Mesothelial cell of epicardium (in vitro differentiated cells): ENCODE measurements around the gene C20orf204. TPM values are rescaled to one million over a fixed set of nuclear protein-coding genes. Genes with fewer than 3 reads are reported as not detected.
"Not testable (repeated sequence)": the region's sequence is repeated elsewhere in the genome, so short reads cannot be mapped to it uniquely, and the experiment has no call there.

Experiments used
- DNase-seq, 2 experiments: peaks; one replicate each; pipeline ENCODE4 v3.0.0; 2021; ENCODE audit warnings: low spot score in 2 of 2; ENCODE audit not compliant: unreplicated experiment in 2 of 2
- H3K27ac Mint-ChIP-seq: 2 replicates; pipeline ENCODE4 v1.8.0; 2021; ENCODE audit warnings: mixed read lengths
- H3K27me3 Mint-ChIP-seq: 2 replicates; pipeline ENCODE4 v1.8.0; 2021; ENCODE audit warnings: low read depth, mixed read lengths
- H3K36me3 Mint-ChIP-seq: 2 replicates; pipeline ENCODE4 v1.8.0; 2021; ENCODE audit warnings: mixed read lengths
- H3K4me1 Mint-ChIP-seq: 2 replicates; pipeline ENCODE4 v1.8.0; 2021; ENCODE audit warnings: mixed read lengths
- H3K4me3 Mint-ChIP-seq: 2 replicates; pipeline ENCODE4 v1.8.0; 2021; ENCODE audit warnings: mild to moderate bottlenecking, moderate library complexity, mixed read lengths
- H3K9me3 Mint-ChIP-seq: 2 replicates; pipeline ENCODE4 v1.8.0; 2021; ENCODE audit warnings: mixed read lengths
- total RNA-seq: library from RNA; stranded (reverse); gene quantifications from 3 replicates; pipeline ENCODE4 v1.2.1, GENCODE V29; 2021
- TF ChIP-seq, protein P1 (sequence below): fragments of 200-600 bp; sonication (generic); IDR thresholded peaks from one replicate; pipeline ENCODE4 v1.5.0; 2021; ENCODE audit warnings: antibody characterized with exemption; ENCODE audit not compliant: unreplicated experiment

C20orf204 gene
- total RNA-seq, 1 donor from 2014 or later, result 4.2 TPM

DNA sequence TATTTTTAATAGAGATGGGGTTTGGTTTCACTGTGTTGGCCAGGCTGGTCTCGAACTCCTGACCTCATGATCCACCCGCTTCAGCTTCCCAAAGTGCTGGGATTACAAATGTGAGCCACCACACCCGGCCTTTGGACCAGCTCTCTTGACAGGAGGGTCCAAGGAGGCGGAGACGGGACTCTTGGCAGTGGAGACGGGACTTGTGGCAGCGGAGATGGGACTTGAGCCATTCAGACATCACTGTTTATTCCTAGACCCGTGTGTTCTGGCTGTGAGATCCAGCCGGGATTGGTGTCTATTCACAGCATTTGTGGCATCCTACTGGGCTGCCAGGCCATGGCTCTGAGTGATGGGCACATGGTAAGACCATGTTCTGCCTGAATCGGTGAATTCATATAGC is 29.5 kb upstream of the C20orf204 start:
- TF ChIP-seq, protein P1, sequence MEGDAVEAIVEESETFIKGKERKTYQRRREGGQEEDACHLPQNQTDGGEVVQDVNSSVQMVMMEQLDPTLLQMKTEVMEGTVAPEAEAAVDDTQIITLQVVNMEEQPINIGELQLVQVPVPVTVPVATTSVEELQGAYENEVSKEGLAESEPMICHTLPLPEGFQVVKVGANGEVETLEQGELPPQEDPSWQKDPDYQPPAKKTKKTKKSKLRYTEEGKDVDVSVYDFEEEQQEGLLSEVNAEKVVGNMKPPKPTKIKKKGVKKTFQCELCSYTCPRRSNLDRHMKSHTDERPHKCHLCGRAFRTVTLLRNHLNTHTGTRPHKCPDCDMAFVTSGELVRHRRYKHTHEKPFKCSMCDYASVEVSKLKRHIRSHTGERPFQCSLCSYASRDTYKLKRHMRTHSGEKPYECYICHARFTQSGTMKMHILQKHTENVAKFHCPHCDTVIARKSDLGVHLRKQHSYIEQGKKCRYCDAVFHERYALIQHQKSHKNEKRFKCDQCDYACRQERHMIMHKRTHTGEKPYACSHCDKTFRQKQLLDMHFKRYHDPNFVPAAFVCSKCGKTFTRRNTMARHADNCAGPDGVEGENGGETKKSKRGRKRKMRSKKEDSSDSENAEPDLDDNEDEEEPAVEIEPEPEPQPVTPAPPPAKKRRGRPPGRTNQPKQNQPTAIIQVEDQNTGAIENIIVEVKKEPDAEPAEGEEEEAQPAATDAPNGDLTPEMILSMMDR, result no peak
- no peak for DNase-seq
- H3K4me3 Mint-ChIP-seq, result no peak overlapping the region
- H3K4me1 Mint-ChIP-seq, result peaks cover 10% of the 10 kb centered on the region
- peaks cover 12% of the 10 kb centered on the region for H3K9me3 Mint-ChIP-seq
- H3K27me3 Mint-ChIP-seq, result no peaks in the 10 kb centered on the region
- H3K27ac Mint-ChIP-seq, result no peak overlapping the region
- peaks cover 50% of the 10 kb centered on the region for H3K36me3 Mint-ChIP-seq

DNA sequence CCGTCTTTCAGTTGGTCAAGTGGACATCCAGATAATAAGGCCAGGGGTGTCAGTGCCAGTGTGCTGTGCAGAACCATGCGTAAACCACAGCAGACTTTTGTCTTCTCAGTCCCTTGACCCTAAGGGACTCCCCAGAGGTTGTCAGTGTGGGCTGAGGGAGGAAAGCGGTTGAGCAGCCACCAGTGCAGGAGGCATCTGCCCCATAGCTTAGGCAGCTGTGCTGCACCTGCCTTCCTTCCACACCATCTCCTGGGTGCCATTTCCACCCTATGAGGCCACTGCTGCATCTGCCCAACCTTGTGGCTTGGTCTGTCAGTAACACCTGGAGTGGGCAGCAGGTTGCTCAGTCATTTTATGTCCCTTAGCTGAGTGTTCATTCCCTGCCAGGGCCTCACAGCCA is 29.1 kb upstream of the C20orf204 start:
- Mint-ChIP-seq H3K27ac (no peak overlapping the region), H3K4me3 (no peak overlapping the region), H3K36me3 (peaks cover 48% of the 10 kb centered on the region), H3K4me1 (peaks cover 10% of the 10 kb centered on the region), H3K27me3 (no peaks in the 10 kb centered on the region), H3K9me3 (peaks cover 12% of the 10 kb centered on the region)
- TF ChIP-seq, protein P1, result no peak
- DNase-seq, result no peak

DNA sequence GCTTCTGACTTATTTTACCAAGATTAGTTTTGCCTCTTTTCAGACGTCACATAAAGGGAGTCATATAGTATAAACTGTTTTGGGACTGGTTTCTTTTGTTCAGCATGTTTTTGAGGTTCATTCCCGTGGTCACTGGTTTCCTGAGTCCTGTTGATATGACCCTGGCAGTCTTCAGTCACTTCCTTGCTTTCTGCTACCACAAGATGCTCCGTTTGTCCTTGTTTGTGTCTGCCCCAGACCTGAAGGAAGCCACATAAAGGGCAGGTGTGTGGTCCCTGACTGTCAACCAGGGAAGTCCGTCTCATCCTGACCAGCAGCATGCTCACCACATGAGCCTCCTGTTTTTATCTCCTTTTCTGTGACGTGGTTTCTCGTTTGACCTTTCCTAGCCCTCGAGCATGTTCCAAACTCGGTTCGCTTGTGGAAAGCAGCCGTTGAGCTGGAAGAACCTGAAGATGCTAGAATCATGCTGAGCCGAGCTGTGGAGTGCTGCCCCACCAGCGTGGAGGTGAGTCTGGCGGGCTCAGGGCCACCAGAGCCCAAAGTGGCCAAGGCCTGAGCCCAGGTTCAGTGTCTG is 26.1 kb upstream of the C20orf204 start:
- TF ChIP-seq, protein P1, result no peak
- Mint-ChIP-seq H3K36me3 (peaks cover 55% of the 10 kb centered on the region), H3K4me3 (no peak overlapping the region), H3K27ac (no peak overlapping the region), H3K9me3 (peaks cover 12% of the 10 kb centered on the region), H3K27me3 (no peaks in the 10 kb centered on the region), H3K4me1 (no peaks in the 10 kb centered on the region)
- no peak for DNase-seq

DNA sequence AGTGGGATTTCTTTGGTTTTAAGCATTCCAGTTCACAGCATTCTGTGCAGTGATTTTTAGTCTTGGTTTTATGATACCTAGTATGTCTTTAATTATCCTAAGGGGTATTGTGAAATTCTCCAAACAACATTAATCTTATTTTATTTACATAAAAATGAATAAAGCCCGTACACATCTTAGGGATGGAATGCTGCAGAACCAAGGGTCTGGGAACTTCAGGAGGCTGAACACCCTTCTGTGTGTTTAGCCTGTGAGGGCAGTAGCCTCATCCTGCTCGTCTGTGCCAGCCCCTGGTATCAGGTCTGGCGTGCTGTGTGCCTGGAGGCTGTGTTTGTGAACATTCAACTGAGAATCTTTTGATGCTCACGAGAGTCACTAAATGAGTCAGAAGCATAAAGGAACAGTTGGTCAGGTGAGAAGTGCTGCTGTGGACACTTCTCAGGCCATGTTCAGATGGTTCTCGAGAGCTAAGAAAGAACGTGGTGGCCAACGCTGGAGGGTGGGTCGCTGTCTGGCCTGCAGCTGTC is 25.2 kb upstream of the C20orf204 start:
- H3K27ac Mint-ChIP-seq, result no peak overlapping the region
- DNase-seq, result no peak
- H3K36me3 Mint-ChIP-seq, result peaks cover 52% of the 10 kb centered on the region
- no peaks in the 10 kb centered on the region for H3K27me3 Mint-ChIP-seq
- H3K4me3 Mint-ChIP-seq, result no peak overlapping the region
- H3K4me1 Mint-ChIP-seq, result no peaks in the 10 kb centered on the region
- H3K9me3 Mint-ChIP-seq, result peaks cover 12% of the 10 kb centered on the region
- TF ChIP-seq, protein P1, result no peak

DNA sequence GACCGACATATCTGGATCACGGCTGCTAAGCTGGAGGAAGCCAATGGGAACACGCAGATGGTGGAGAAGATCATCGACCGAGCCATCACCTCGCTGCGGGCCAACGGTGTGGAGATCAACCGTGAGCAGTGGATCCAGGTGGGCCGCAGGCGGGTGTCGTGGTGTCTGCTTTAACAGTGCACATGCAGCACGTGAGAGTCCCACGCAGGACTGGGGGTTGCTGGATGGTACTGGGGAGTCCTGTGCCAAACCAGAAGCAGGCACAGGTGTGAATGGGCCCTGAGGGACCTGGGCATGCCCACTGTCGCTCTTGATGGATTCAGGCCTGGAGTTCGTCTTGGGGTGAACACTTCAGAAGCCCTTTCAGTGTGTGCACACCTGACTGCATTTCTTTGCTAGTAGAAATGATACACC is 24.6 kb upstream of the C20orf204 start:
- TF ChIP-seq, protein P1, result no peak
- Mint-ChIP-seq H3K4me1 (no peaks in the 10 kb centered on the region), H3K27ac (no peak overlapping the region), H3K36me3 (peaks cover 52% of the 10 kb centered on the region), H3K27me3 (no peaks in the 10 kb centered on the region), H3K9me3 (peaks cover 12% of the 10 kb centered on the region), H3K4me3 (no peak overlapping the region)
- no peak for DNase-seq

DNA sequence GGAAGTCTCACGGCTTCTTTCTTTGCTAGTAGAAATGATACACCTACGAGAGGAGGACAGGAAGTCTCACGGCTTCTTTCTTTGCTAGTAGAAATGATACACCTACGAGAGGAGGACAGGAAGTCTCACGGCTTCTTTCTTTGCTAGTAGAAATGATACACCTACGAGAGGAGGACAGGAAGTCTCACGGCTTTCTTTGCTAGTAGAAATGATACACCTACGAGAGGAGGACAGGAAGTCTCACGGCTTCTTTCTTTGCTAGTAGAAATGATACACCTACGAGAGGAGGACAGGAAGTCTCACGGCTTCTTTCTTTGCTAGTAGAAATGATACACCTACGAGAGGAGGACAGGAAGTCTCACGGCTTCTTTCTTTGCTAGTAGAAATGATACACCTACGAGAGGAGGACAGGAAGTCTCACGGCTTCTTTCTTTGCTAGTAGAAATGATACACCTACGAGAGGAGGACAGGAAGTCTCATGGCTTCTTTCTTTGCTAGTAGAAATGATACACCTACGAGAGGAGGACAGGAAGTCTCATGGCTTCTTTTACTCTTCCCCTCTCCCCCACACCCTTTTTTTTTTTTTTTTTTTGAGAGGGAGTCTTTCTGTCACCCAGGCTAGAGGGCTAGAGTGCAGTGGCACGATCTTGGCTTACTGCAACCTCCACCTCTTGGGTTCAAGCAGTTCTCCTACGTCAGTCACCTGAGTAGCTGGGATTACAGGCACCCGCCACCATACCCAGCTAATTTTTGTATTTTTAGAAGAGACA is 23.4 kb upstream of the C20orf204 start:
- not testable (repeated sequence) for H3K4me1 Mint-ChIP-seq, H3K27ac Mint-ChIP-seq, H3K27me3 Mint-ChIP-seq, H3K4me3 Mint-ChIP-seq, DNase-seq
- Mint-ChIP-seq H3K9me3 (peaks cover 12% of the 10 kb centered on the region), H3K36me3 (peaks cover 51% of the 10 kb centered on the region)
